SU-DHL-6 (cell line): Measurements from ENCODE around the gene TSPAN8.

Experiments used
- CTCF ChIP-seq: fragments of 200-600 bp; sonication (generic); IDR thresholded peaks from one replicate; pipeline ENCODE4 v1.5.1; 2017; ENCODE audit warnings: antibody characterized with exemption, mild to moderate bottlenecking, low read length, moderate library complexity; ENCODE audit not compliant: insufficient read depth, poor library complexity, severe bottlenecking
- EZH2phosphoT487 ChIP-seq: fragments of 200-600 bp; sonication (generic), shearing (Covaris generic); conservative IDR thresholded peaks from 2 replicates; pipeline ENCODE4 v1.6.1; 2018; ENCODE audit warnings: mild to moderate bottlenecking, antibody characterized with exemption, low read length, moderate library complexity, mixed read lengths

GRCh38 chr12:71134405-71134804, 23.4 kb downstream of the TSPAN8 start:
- TF ChIP-seq CTCF, result no peak
- TF ChIP-seq EZH2phosphoT487, result no peak
